Measurements from ENCODE around the gene HIVEP3.

DNA sequence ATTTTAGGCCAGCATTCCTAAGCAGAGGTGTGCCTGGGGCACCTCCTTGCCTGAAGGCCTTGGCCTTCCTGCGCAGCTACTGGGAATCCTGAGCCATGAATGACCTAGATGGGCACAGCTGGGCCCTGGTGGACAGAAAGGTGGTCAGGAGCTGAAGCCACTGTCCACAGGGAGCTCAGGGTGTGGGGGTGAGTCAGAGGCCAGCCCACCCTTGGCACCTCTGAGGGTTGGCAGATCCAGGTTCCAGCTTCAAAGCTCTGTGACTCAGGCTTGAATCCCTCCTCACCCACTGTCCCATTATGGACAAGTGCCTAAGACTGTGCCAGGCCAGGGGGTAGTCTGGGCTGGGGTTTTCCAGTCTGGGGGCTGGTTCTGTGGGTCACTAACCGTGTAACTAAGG, 427.8 kb downstream of the HIVEP3 start:
- TF ChIP-seq PCBP2 (optimal IDR thresholded peaks at IDR 0.05; ENCODE audit: low read depth, low read length, poor library complexity, severe bottlenecking) (no peak), EP300 (IDR thresholded peaks at IDR 0.05; ENCODE audit: low read depth in 2 of 2, low read length in 2 of 2) (no peak), EP300 (CRISPR knock-in tag; IDR thresholded peaks at IDR 0.05; ENCODE audit: borderline replicate concordance) (no peak), KLF15 (CRISPR knock-in tag; IDR thresholded peaks at IDR 0.05; ENCODE audit: borderline replicate concordance) (no peak)
- TF ChIP-seq, protein P1, sequence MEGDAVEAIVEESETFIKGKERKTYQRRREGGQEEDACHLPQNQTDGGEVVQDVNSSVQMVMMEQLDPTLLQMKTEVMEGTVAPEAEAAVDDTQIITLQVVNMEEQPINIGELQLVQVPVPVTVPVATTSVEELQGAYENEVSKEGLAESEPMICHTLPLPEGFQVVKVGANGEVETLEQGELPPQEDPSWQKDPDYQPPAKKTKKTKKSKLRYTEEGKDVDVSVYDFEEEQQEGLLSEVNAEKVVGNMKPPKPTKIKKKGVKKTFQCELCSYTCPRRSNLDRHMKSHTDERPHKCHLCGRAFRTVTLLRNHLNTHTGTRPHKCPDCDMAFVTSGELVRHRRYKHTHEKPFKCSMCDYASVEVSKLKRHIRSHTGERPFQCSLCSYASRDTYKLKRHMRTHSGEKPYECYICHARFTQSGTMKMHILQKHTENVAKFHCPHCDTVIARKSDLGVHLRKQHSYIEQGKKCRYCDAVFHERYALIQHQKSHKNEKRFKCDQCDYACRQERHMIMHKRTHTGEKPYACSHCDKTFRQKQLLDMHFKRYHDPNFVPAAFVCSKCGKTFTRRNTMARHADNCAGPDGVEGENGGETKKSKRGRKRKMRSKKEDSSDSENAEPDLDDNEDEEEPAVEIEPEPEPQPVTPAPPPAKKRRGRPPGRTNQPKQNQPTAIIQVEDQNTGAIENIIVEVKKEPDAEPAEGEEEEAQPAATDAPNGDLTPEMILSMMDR (CRISPR knock-in tag; IDR thresholded peaks at IDR 0.05): no peak

Data from HepG2 (cell line).